ENCODE measurements around the gene GBF1. TPM values are rescaled to one million over a fixed set of nuclear protein-coding genes. Genes with fewer than 3 reads are reported as not detected.
A peak's percentile ranks its signal among the peaks of the same experiment; 100 is the strongest.

Gene GBF1
- total and polyA plus RNA-seq, 2 of the 13 experiments (the other 11 are each of a cell fraction or from before 2014, with no cell fraction given), result 17.1 to 21.9 TPM

- ChIA-PET CTCF (ENCODE audit: low intra/inter-chr PET ratio, low total read pairs) (interaction anchor here (1.5 to 1.7 kb wide), 2 partner anchors 55 to 194 kb away, joined by 5 to 8 read pairs; no protein-coding TSS in a partner anchor), POLR2A (interaction anchor here (1.2 to 5.3 kb wide), 6 partner anchors 11 to 161 kb away, joined by 3 to 135 read pairs (median 16); partner anchors contain the start of genes C10orf95, CUEDC2 and SUFU)
- TF ChIP-seq HCFC1 (IDR thresholded peaks at IDR 0.05; ENCODE audit: low read depth, low read length) (no peak), SCMH1 (CRISPR knock-in tag; IDR thresholded peaks at IDR 0.05; ENCODE audit: borderline replicate concordance) (no peak), ZNF317 (CRISPR knock-in tag; IDR thresholded peaks at IDR 0.05) (no peak), PHF8 (CRISPR knock-in tag; IDR thresholded peaks at IDR 0.05) (no peak), ZNF839 (CRISPR knock-in tag; IDR thresholded peaks at IDR 0.05; ENCODE audit: borderline replicate concordance) (no peak)
- FAIRE-seq, result no peak
- H3K4me1 ChIP-seq (ENCODE audit: insufficient read depth, low read length), result peaks cover 25% of the 10 kb centered on the region
- peaks cover 1 to 14% of the 10 kb centered on the region in 2 experiments; a peak in 3 of 5 replicates for H3K36me3 ChIP-seq (replicated peaks in 1 of 2; ENCODE audit: control insufficient read depth in 1 of 2, insufficient read depth in 2 of 2, low read length in 2 of 2)
- no peak for DNase-seq (ENCODE audit: low spot score)
- no peak for ATAC-seq
- peak overlapping the region; percentile 77 for H3K9ac ChIP-seq (ENCODE audit: insufficient read depth, low read depth, low read length)
- H3K79me2 ChIP-seq (ENCODE audit: insufficient read depth, low read length), result no peaks in the 10 kb centered on the region
- no peaks in the 10 kb centered on the region for H4K20me1 ChIP-seq (ENCODE audit: insufficient read depth, low read length)
- BruUV-seq (replicated peaks), result no TSS peak
- intact Hi-C loops (cut with micrococcal nuclease; ENCODE audit: unreplicated experiment) (loop anchor here (5.0 kb wide), 1 partner anchor 54 kb away; no protein-coding TSS in a partner anchor), in situ Hi-C loops (cut with HindIII; ENCODE audit: extremely low pct_ligation_motif_present, low pct_unique_long_range_greater_than_20kb) (loop anchor here (5.0 kb wide), 1 partner anchor 39 kb away; no protein-coding TSS in a partner anchor)
- 97% methylated on average over 13 of the region's 13 CpGs for WGBS (ENCODE audit: low lambda C conversion rate)
- no peaks in the 10 kb centered on the region for H3K9me3 ChIP-seq (ENCODE audit: low read length)
- H3K27ac ChIP-seq (ENCODE audit: extremely low read length, insufficient read depth, low read length), result no peak overlapping the region
- peak overlapping the region in 1 of 3 experiments; percentile 97; a peak in 1 of 6 replicates for H3K4me3 ChIP-seq (replicated peaks in 1 of 3; ENCODE audit: insufficient read depth in 1 of 3, low read depth in 2 of 3, low read length in 3 of 3)
- H3K4me2 ChIP-seq (ENCODE audit: low read depth, low read length), result peak overlapping the region; percentile 98
- H2AFZ ChIP-seq (ENCODE audit: low read length), result no peak overlapping the region
- H3K27me3 ChIP-seq (ENCODE audit: control insufficient read depth in 1 of 2, insufficient read depth in 2 of 2, low read length in 2 of 2), result peaks cover 0 to under 1% of the 10 kb centered on the region in 2 experiments; a peak in 1 of 5 replicates
Measured at GRCh38 chr10:102423372-102423968, 178.1 kb downstream of the GBF1 start.

- Histone ChIP-seq H3K4me1 (ENCODE audit: insufficient read depth, low read length) (peaks cover 20% of the 10 kb centered on the region), H3K27me3 (ENCODE audit: control insufficient read depth in 1 of 2, insufficient read depth in 2 of 2, low read length in 2 of 2) (no peaks in the 10 kb centered on the region), H3K9me3 (ENCODE audit: low read length) (no peaks in the 10 kb centered on the region), H3K36me3 (replicated peaks in 1 of 2; ENCODE audit: control insufficient read depth in 1 of 2, insufficient read depth in 2 of 2, low read length in 2 of 2) (peaks cover 1 to 14% of the 10 kb centered on the region in 2 experiments; a peak in 3 of 5 replicates), H3K79me2 (ENCODE audit: insufficient read depth, low read length) (no peaks in the 10 kb centered on the region), H3K4me3 (replicated peaks in 1 of 3; ENCODE audit: insufficient read depth in 1 of 3, low read depth in 2 of 3, low read length in 3 of 3) (no peak overlapping the region), H4K20me1 (ENCODE audit: insufficient read depth, low read length) (no peaks in the 10 kb centered on the region), H3K9ac (ENCODE audit: insufficient read depth, low read depth, low read length) (no peak overlapping the region), H2AFZ (ENCODE audit: low read length) (no peak overlapping the region), H3K4me2 (ENCODE audit: low read depth, low read length) (no peak overlapping the region), H3K27ac (ENCODE audit: extremely low read length, insufficient read depth, low read length) (no peak overlapping the region)
- in situ Hi-C loops (cut with HindIII; ENCODE audit: extremely low pct_ligation_motif_present, low pct_unique_long_range_greater_than_20kb), result loop anchor here (5.0 kb wide), 1 partner anchor 38 kb away; no protein-coding TSS in a partner anchor
- DNase-seq (ENCODE audit: low spot score) (no peak), FAIRE-seq (no peak), ATAC-seq (no peak)
- WGBS (ENCODE audit: low lambda C conversion rate), result 80% methylated on average over 8 of the region's 9 CpGs
- ChIA-PET CTCF (ENCODE audit: low intra/inter-chr PET ratio, low total read pairs) (no interaction called here), POLR2A (interaction anchor here (5.3 kb wide), 1 partner anchor 10 kb away, joined by 135 read pairs; the partner anchor contains the start of gene CUEDC2)
- BruUV-seq (replicated peaks), result no TSS peak
- intact Hi-C loops (cut with micrococcal nuclease; ENCODE audit: unreplicated experiment), result loop anchor here (5.0 kb wide), 1 partner anchor 53 kb away; no protein-coding TSS in a partner anchor
- TF ChIP-seq FOSL1 (CRISPR knock-in tag; IDR thresholded peaks at IDR 0.05; ENCODE audit: borderline replicate concordance) (no peak), ZNF10 (CRISPR knock-in tag; IDR thresholded peaks at IDR 0.05; ENCODE audit: borderline replicate concordance, low read depth) (no peak), ZNF564 (CRISPR knock-in tag; IDR thresholded peaks at IDR 0.05) (no peak), PAX8 (CRISPR knock-in tag; IDR thresholded peaks at IDR 0.05; ENCODE audit: borderline replicate concordance) (no peak), ZNF230 (CRISPR knock-in tag; IDR thresholded peaks at IDR 0.05) (no peak), RBM22 (optimal IDR thresholded peaks at IDR 0.05; ENCODE audit: low read length) (no peak), ZNF513 (CRISPR knock-in tag; conservative IDR thresholded peaks at IDR 0.05) (no peak), SSRP1 (CRISPR knock-in tag; IDR thresholded peaks at IDR 0.05) (no peak), SRY (CRISPR knock-in tag; IDR thresholded peaks at IDR 0.05) (no peak)
Measured at GRCh38 chr10:102424145-102424544, 178.8 kb downstream of the GBF1 start.
